HepG2 (cell line): Measurements from ENCODE around the gene NEURL2. TPM values are rescaled to one million over a fixed set of nuclear protein-coding genes. Genes with fewer than 3 reads are reported as not detected.
A peak's percentile ranks its signal among the peaks of the same experiment; 100 is the strongest.

ENCODE experiments used
- ATRX ChIP-seq: sonication (generic); formaldehyde crosslinking; IDR thresholded peaks from 2 replicates; pipeline ENCODE4 v1.4.0; 2020; ENCODE audit warnings: missing genetic modification reagents, borderline replicate concordance
- BRD4 ChIP-seq: sonication (generic); formaldehyde crosslinking; IDR thresholded peaks from 2 replicates; pipeline ENCODE4 v1.4.0; 2020; ENCODE audit warnings: missing genetic modification reagents
- CBFB ChIP-seq: sonication (generic); formaldehyde crosslinking; IDR thresholded peaks from 2 replicates; pipeline ENCODE4 v1.4.0; 2020; ENCODE audit warnings: missing genetic modification reagents
- CENPT ChIP-seq: sonication (generic); formaldehyde crosslinking; IDR thresholded peaks from 2 replicates; pipeline ENCODE4 v1.8.0; 2022; ENCODE audit warnings: low read depth, mild to moderate bottlenecking, moderate library complexity, missing genetic modification reagents
- EHMT2 ChIP-seq: fragments of 200-600 bp; sonication (generic); IDR thresholded peaks from 2 replicates; pipeline ENCODE4 v1.7.0; 2017; ENCODE audit warnings: antibody characterized with exemption, low read depth, low read length, borderline replicate concordance
- ELF1 ChIP-seq: sonication (generic); formaldehyde crosslinking; IDR thresholded peaks from 2 replicates; pipeline ENCODE4 v1.4.0; 2020; ENCODE audit warnings: missing genetic modification reagents
- KAT8 ChIP-seq: IDR thresholded peaks from 2 replicates; pipeline ENCODE4 v1.6.1; 2016; ENCODE audit warnings: missing genetic modification reagents, missing compliant biosample characterization
- KDM6A ChIP-seq: IDR thresholded peaks from 2 replicates; pipeline ENCODE4 v1.6.1; 2016; ENCODE audit warnings: low read depth
- KIAA2018 ChIP-seq: sonication (generic); formaldehyde crosslinking; IDR thresholded peaks from 2 replicates; pipeline ENCODE4 v1.5.0; 2020; ENCODE audit warnings: mild to moderate bottlenecking, missing genetic modification reagents, borderline replicate concordance
- MIER2 ChIP-seq: IDR thresholded peaks from 2 replicates; pipeline ENCODE4 v1.6.1; 2016; ENCODE audit warnings: missing biosample characterization, missing genetic modification reagents
- ONECUT2 ChIP-seq: sonication (generic); formaldehyde crosslinking; IDR thresholded peaks from 2 replicates; pipeline ENCODE4 v1.4.0; 2020; ENCODE audit warnings: missing genetic modification reagents
- PLRG1 ChIP-seq: fragments of 450-650 bp; conservative IDR thresholded peaks from 2 replicates; pipeline ENCODE4 v1.6.1; 2016
- SMAD1 ChIP-seq: sonication (generic); formaldehyde crosslinking; IDR thresholded peaks from 2 replicates; pipeline ENCODE4 v1.4.0; 2020; ENCODE audit warnings: missing genetic modification reagents, low read depth, mild to moderate bottlenecking, borderline replicate concordance
- SNAPC2 ChIP-seq: sonication (generic); formaldehyde crosslinking; IDR thresholded peaks from 2 replicates; pipeline ENCODE4 v1.8.1; 2022; ENCODE audit warnings: mild to moderate bottlenecking, missing genetic modification reagents
- SP1 ChIP-seq, 2 experiments: fragments of 450-650 bp in 1 of 2; sonication (generic) in 1 of 2; formaldehyde crosslinking in 1 of 2; IDR thresholded peaks; 2 replicates each; pipeline versions ENCODE4 v1.4.0 to v1.6.1; 2016 to 2020; ENCODE audit warnings: missing genetic modification reagents in 1 of 2
- TMF1 ChIP-seq: sonication (generic); formaldehyde crosslinking; IDR thresholded peaks from 2 replicates; pipeline ENCODE4 v1.8.1; 2022; ENCODE audit warnings: low read depth, missing genetic modification reagents
- ZNF331 ChIP-seq: sonication (generic); formaldehyde crosslinking; IDR thresholded peaks from 2 replicates; pipeline ENCODE4 v1.4.0; 2020; ENCODE audit warnings: missing genetic modification reagents
- ZNF572 ChIP-seq: sonication (generic); formaldehyde crosslinking; IDR thresholded peaks from 2 replicates; pipeline ENCODE4 v1.5.1; 2020; ENCODE audit warnings: mild to moderate bottlenecking, missing genetic modification reagents
- ZNF605 ChIP-seq: sonication (generic); formaldehyde crosslinking; IDR thresholded peaks from 2 replicates; pipeline ENCODE4 v1.8.0; 2022; ENCODE audit warnings: mild to moderate bottlenecking, missing genetic modification reagents
- ZNF713 ChIP-seq: sonication (generic); formaldehyde crosslinking; IDR thresholded peaks from 2 replicates; pipeline ENCODE4 v1.4.0; 2020; ENCODE audit warnings: mild to moderate bottlenecking, missing genetic modification reagents
- polyA plus RNA-seq, 8 experiments: library from polyadenylated mRNA; depleted of rRNA in 3 of 8; stranded (reverse) in 7 of 8; unstranded in 1 of 8; fragments of >200 nt; fragmentation: Illumina TruSeq in 4 of 8; extraction: Trizol in 4 of 8; gene quantifications; 2 replicates each; pipeline versions ENCODE4 v1.2.1 to v1.2.3, GENCODE V29; 2011 to 2016; ENCODE audit warnings: low read depth in 4 of 8, missing spikeins in 1 of 8, mixed read lengths in 1 of 8; ENCODE audit not compliant: insufficient read depth in 1 of 8
- total RNA-seq, 5 experiments: library from RNA; depleted of rRNA; stranded (reverse); fragments of >200 nt; fragmentation: Illumina TruSeq; extraction: Trizol; gene quantifications; 2 replicates each; pipeline ENCODE4 v1.2.3, GENCODE V29; 2016; ENCODE audit warnings: low read depth in 1 of 5
- TF ChIP-seq, protein P1 (sequence below): sonication (generic); formaldehyde crosslinking; IDR thresholded peaks from 2 replicates; pipeline ENCODE4 v1.8.0; 2022; ENCODE audit warnings: missing genetic modification reagents, low read depth, mild to moderate bottlenecking, borderline replicate concordance
- TF ChIP-seq, protein P2 (sequence below): sonication (generic); formaldehyde crosslinking; IDR thresholded peaks from 2 replicates; pipeline ENCODE4 v1.5.0; 2020; ENCODE audit warnings: missing genetic modification reagents

NEURL2 gene
- total and polyA plus RNA-seq, 2 of the 13 experiments (the other 11 are each of a cell fraction or from before 2014, with no cell fraction given): 7.2 to 9.7 TPM

DNA sequence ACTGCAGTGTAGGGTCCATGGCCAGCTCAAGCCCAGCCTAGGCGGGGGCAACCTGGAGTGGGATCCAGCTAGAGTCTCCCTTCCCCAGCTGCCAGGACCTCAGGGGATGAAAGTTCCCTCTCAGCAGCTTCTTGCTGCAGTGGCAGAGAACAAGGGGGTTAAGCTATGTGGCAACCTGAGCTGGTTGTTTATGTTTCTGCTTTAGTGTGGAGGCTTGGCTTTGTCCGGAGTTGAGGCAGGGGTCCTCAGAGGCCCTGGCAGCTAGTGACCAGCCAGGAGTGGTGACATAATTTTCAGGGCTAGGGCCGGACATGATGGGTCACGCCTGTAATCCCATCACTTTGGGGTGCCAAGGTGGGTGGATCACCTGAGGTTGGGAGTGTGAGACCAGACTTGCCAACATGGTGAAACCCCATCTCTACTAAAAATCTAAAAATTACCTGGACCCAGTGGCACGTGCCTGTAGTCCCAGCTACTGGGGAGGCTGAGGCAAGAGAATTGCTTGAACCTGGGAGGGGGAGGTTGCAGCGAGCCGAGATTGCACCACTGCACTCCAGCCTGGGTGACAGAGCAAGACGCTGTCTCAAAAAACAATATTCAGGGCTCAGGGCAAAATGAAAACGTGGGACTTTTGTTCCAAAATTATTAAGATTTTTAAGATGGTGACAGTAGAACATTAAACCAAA is 35.0 kb upstream of the NEURL2 start (continued):
- TF ChIP-seq, protein P1, sequence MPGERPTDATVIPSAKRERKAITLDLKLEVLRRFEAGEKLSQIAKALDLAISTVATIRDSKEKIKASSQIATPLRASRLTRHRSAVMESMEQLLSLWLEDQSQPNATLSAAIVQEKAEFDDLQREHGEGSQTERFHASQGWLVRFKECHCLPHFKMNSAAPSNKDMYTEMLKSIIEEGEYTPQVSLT (CRISPR knock-in tag): no peak
- TF ChIP-seq SNAPC2 (CRISPR knock-in tag) (no peak), KDM6A (CRISPR knock-in tag) (no peak), TMF1 (no peak), MIER2 (CRISPR knock-in tag) (no peak), EHMT2 (no peak), KIAA2018 (CRISPR knock-in tag) (no peak), ONECUT2 (CRISPR knock-in tag) (no peak), SP1 (IDR thresholded peaks at IDR 0.05) (no peak), SP1 (CRISPR knock-in tag; IDR thresholded peaks at IDR 0.05) (no peak), SMAD1 (CRISPR knock-in tag) (no peak), CENPT (CRISPR knock-in tag) (no peak), KAT8 (no peak), ZNF605 (CRISPR knock-in tag) (peak; percentile 34; the same call in 1 of the 2 replicates), ELF1 (no peak), CBFB (CRISPR knock-in tag) (0 out of 2 replicates have a peak, but pooled peaks have one; percentile 34), ZNF572 (CRISPR knock-in tag) (no peak), BRD4 (CRISPR knock-in tag) (no peak), ZNF331 (no peak), PLRG1 (no peak), ZNF713 (CRISPR knock-in tag) (no peak), ATRX (CRISPR knock-in tag) (no peak)
- TF ChIP-seq, protein P2, sequence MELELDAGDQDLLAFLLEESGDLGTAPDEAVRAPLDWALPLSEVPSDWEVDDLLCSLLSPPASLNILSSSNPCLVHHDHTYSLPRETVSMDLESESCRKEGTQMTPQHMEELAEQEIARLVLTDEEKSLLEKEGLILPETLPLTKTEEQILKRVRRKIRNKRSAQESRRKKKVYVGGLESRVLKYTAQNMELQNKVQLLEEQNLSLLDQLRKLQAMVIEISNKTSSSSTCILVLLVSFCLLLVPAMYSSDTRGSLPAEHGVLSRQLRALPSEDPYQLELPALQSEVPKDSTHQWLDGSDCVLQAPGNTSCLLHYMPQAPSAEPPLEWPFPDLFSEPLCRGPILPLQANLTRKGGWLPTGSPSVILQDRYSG (CRISPR knock-in tag): no peak
